Lower leg skin (tissue), 4 donors: ENCODE results near the gene TRMT10B. TPM values are rescaled to one million over a fixed set of nuclear protein-coding genes. Genes with fewer than 3 reads are reported as not detected.

Source experiments
- DNase-seq, 2 donors: peaks; one replicate each; pipeline ENCODE4 v3.0.0-alpha.2; 2019; ENCODE audit warnings: low spot score in 2 of 2
- H3K4me3 ChIP-seq: fragments of 200-600 bp; sonication (generic); 2 replicates; pipeline ENCODE4 v1.5.1; 2017; ENCODE audit warnings: mild to moderate bottlenecking, low read depth; ENCODE audit not compliant: poor library complexity, severe bottlenecking
- POLR2A ChIP-seq, 2 donors: fragments of 450-650 bp; IDR thresholded peaks; one replicate each; pipeline ENCODE4 v1.6.1; 2016 to 2017; ENCODE audit warnings: antibody characterized with exemption in 2 of 2, mild to moderate bottlenecking in 1 of 2, moderate library complexity in 1 of 2
- WGBS, 2 donors: methylation state at CpG; one replicate each; pipeline ENCODE4 v1.1.5; 2018; 5-methylcytosine and 5-hydroxymethylcytosine counted together
- intact Hi-C: fragments of 100-400 bp; cut with DNase I; formaldehyde crosslinking; loops from one replicate; pipeline ENCODE4 v1.15.0; 2023; ENCODE audit warnings: low total_unique reads
- total RNA-seq, 4 donors: library from RNA; depleted of rRNA; stranded (reverse); fragments of >200 nt; gene quantifications; one replicate each; pipeline ENCODE4 v1.1.0, GENCODE V29; 2016
- TF ChIP-seq, protein P1 (sequence below), 3 donors: fragments of 450-650 bp; IDR thresholded peaks; one replicate each; pipeline ENCODE4 v1.5.1; 2016; ENCODE audit warnings: antibody characterized with exemption in 3 of 3, mild to moderate bottlenecking in 3 of 3, moderate library complexity in 2 of 3

Gene TRMT10B
- total RNA-seq, 4 donors from 2014 or later, result 5.1 to 13.1 (median 6.1) TPM

DNA sequence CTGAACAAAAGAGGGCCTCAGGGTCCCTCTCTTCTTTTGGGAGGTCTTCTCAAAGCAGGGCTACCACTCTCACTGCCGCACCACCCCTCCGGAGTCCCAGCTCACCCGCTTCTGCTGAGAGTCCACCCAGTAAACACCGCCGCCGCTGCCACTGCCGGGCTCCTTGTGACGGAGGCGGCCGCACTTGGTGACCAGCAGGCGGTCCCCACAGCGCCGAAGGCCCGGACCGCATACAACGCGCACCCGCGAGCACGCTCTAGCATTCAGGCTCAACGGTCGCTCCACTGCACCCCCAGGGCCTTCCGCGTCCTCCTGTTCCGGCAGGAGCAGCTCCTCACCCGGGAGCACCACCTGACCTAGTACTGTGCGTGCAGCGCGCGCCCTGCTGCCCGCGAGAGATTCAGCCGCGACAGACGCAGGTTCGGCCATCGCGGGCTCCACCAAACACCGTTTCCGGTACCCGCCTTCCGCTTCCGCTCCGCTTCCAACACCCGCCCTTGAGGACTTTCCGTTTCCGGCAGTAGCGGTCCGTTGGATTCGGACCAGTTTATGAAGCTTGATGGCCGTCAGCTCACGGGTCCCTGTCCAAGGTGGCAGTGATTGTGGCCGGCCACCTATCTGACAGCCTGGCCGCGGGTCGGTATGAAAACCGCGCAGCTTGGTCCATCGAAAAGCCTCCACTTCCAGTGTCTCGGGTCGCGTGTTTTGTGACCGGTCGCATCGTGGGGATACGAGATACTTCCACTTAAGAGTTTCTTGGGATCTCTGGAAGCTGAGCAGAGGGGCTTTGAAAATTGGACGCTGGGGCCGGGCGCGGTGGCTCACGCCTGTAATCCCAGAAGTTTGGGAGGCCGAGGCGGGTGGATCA is 31.2 kb downstream of the TRMT10B start, which contains the start of gene EXOSC3:
EXOSC3 (minus strand) TSS at position 449 of the 868 bp plus-strand sequence; CDS start at position 429, 20 bp downstream.
- intact Hi-C loops, result loop anchor here (10.0 kb wide), 1 partner anchor 200 kb away; no protein-coding TSS in a partner anchor
- peak; percentile 85 to 97 for DNase-seq
- H3K4me3 ChIP-seq, result peak within 1 kb of the TSS; percentile 87
- 0 to 1% methylated on average over 37 to 45 of the region's 73 CpGs for WGBS, 2 donors
- no peak for TF ChIP-seq POLR2A (IDR thresholded peaks at IDR 0.05)
- TF ChIP-seq, protein P1, sequence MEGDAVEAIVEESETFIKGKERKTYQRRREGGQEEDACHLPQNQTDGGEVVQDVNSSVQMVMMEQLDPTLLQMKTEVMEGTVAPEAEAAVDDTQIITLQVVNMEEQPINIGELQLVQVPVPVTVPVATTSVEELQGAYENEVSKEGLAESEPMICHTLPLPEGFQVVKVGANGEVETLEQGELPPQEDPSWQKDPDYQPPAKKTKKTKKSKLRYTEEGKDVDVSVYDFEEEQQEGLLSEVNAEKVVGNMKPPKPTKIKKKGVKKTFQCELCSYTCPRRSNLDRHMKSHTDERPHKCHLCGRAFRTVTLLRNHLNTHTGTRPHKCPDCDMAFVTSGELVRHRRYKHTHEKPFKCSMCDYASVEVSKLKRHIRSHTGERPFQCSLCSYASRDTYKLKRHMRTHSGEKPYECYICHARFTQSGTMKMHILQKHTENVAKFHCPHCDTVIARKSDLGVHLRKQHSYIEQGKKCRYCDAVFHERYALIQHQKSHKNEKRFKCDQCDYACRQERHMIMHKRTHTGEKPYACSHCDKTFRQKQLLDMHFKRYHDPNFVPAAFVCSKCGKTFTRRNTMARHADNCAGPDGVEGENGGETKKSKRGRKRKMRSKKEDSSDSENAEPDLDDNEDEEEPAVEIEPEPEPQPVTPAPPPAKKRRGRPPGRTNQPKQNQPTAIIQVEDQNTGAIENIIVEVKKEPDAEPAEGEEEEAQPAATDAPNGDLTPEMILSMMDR (IDR thresholded peaks at IDR 0.05), result no peak

DNA sequence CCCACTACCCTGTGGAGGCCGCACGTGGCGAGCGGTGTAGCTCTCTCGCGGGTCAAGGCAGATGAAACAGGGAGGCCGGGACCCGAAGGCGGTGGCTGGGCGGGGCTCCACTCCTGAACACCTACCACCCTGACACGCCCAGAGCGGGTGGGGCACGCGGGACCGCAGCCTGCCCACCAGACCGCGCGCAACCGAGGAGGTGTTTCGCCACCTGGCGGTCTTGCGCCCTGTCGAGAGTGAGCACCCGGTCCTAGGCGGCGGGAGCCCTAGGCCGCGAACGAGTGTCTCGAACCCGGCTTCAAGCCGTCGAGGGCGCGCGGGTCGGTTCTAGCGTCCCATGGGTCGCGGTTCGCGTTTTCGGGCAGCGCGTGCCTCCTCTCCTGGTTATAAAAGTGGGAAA is 33.5 kb downstream of the TRMT10B start:
- no peak overlapping the region for H3K4me3 ChIP-seq
- WGBS, 2 donors, result 41 to 62% methylated on average over 32 to 45 of the region's 45 CpGs
- no peak for TF ChIP-seq POLR2A (IDR thresholded peaks at IDR 0.05)
- TF ChIP-seq, protein P1 (IDR thresholded peaks at IDR 0.05), result no peak
- DNase-seq, result no peak
- intact Hi-C loops, result loop anchor here (10.0 kb wide), 1 partner anchor 202 kb away; no protein-coding TSS in a partner anchor

DNA sequence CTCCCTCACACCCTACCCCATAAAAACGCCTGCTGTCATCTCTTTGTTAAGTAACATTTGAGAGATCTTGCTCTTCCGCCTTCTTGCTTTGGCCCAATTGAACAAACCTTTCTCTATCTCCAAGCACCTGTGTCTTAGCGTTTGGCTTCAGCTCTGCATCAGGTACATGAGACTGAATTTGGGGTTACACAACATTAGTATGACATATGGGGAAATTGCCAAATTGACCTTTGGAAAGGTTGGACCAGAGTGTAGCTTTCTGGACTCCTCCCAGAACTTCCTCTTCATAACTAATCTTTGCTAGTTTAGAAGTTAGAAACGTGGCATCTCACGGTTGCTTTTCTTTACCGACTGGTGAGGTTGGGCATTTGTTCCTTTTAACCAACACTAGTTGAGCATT is 34.7 kb downstream of the TRMT10B start:
- TF ChIP-seq POLR2A (IDR thresholded peaks at IDR 0.05), result no peak
- TF ChIP-seq, protein P1 (IDR thresholded peaks at IDR 0.05), result no peak
- intact Hi-C loops, result loop anchor here (10.0 kb wide), 1 partner anchor 204 kb away; no protein-coding TSS in a partner anchor
- DNase-seq, result no peak
- 81 to 92% methylated on average over 6 of the region's 6 CpGs for WGBS, 2 donors
- no peak overlapping the region for H3K4me3 ChIP-seq

DNA sequence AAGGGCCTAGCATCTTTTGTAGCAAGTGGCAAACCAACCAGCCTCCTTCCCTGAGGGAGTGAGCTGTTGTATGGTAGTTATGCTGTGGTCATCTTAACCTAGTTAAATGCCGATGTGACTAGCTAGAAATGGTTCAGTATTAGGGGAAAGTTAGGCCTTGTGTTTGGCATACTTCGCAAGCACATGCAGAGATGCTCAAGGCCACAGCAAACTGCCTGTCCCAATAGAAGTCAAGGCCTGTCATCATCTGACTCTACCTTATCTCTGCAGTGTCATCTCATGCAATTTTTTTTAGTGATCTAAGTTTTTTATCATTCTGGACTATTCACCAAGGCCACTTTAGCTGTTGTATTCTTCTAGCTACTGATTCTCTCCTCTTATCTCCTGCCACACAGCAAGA is 36.5 kb downstream of the TRMT10B start:
- H3K4me3 ChIP-seq, result no peak overlapping the region
- intact Hi-C loops, result loop anchor here (5.0 kb wide), 1 partner anchor 1353 kb away; no protein-coding TSS in a partner anchor
- WGBS, 2 donors, result 94 to 97% methylated on average over 2 of the region's 2 CpGs
- DNase-seq, result no peak
- no peak for TF ChIP-seq POLR2A (IDR thresholded peaks at IDR 0.05)
- TF ChIP-seq, protein P1 (IDR thresholded peaks at IDR 0.05), result no peak

DNA sequence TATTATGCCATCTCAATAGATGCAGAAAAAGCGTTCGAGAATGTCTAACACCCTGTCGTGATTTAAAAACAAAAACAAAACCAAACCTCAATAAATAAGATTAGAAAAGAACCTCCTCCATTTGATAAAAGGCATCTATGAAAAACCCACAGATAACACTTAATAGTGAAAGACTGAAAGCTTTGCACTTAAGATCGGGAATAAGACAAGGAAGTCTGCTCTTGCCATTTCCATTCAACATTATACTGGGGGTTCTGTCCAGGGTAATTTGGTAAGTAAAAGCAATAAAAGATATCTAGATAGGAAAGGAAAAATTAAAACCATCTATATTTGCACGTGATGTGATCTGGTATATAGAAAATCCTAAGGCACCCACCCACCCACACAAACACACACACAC is 38.5 kb downstream of the TRMT10B start:
- H3K4me3 ChIP-seq, result no peak overlapping the region
- intact Hi-C loops, result loop anchor here (5.0 kb wide), 1 partner anchor 1355 kb away; no protein-coding TSS in a partner anchor
- TF ChIP-seq POLR2A (IDR thresholded peaks at IDR 0.05), result no peak
- TF ChIP-seq, protein P1 (IDR thresholded peaks at IDR 0.05), result no peak
- no peak for DNase-seq
- WGBS, 2 donors, result 88 to 89% methylated on average over 5 of the region's 5 CpGs
